ENCODE data around the gene PPP1R7. TPM values are rescaled to one million over a fixed set of nuclear protein-coding genes. Genes with fewer than 3 reads are reported as not detected.

The PPP1R7 gene
- total RNA-seq, 1 donor from 2014 or later: 49.9 TPM

GRCh38 chr2:241223211-241224017 lies 73.1 kb downstream of the PPP1R7 start:
- H3K4me3 Mint-ChIP-seq (ENCODE audit: low read depth): no peak overlapping the region
- peak overlapping the region; percentile 70 for H3K27ac Mint-ChIP-seq
- DNase-seq (ENCODE audit: low spot score, unreplicated experiment): no peak
- no peaks in the 10 kb centered on the region for H3K9me3 Mint-ChIP-seq (ENCODE audit: low read depth)
- H3K4me1 Mint-ChIP-seq (ENCODE audit: low read depth): peaks cover 10% of the 10 kb centered on the region
- peaks cover 11% of the 10 kb centered on the region for H3K27me3 Mint-ChIP-seq
- TF ChIP-seq, protein P1, sequence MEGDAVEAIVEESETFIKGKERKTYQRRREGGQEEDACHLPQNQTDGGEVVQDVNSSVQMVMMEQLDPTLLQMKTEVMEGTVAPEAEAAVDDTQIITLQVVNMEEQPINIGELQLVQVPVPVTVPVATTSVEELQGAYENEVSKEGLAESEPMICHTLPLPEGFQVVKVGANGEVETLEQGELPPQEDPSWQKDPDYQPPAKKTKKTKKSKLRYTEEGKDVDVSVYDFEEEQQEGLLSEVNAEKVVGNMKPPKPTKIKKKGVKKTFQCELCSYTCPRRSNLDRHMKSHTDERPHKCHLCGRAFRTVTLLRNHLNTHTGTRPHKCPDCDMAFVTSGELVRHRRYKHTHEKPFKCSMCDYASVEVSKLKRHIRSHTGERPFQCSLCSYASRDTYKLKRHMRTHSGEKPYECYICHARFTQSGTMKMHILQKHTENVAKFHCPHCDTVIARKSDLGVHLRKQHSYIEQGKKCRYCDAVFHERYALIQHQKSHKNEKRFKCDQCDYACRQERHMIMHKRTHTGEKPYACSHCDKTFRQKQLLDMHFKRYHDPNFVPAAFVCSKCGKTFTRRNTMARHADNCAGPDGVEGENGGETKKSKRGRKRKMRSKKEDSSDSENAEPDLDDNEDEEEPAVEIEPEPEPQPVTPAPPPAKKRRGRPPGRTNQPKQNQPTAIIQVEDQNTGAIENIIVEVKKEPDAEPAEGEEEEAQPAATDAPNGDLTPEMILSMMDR (IDR thresholded peaks at IDR 0.05; ENCODE audit: unreplicated experiment): no peak
- peaks cover 3% of the 10 kb centered on the region for H3K36me3 Mint-ChIP-seq (ENCODE audit: insufficient read depth)

GRCh38 chr2:241224018-241224850 lies 74.0 kb downstream of the PPP1R7 start:
- H3K9me3 Mint-ChIP-seq (ENCODE audit: low read depth): no peaks in the 10 kb centered on the region
- H3K4me1 Mint-ChIP-seq (ENCODE audit: low read depth): peaks cover 3% of the 10 kb centered on the region
- H3K27ac Mint-ChIP-seq: peak overlapping the region; percentile 84
- TF ChIP-seq, protein P1 (IDR thresholded peaks at IDR 0.05; ENCODE audit: unreplicated experiment): no peak
- H3K27me3 Mint-ChIP-seq: peaks cover 4% of the 10 kb centered on the region
- peaks cover 6% of the 10 kb centered on the region for H3K36me3 Mint-ChIP-seq (ENCODE audit: insufficient read depth)
- H3K4me3 Mint-ChIP-seq (ENCODE audit: low read depth): no peak overlapping the region
- DNase-seq (ENCODE audit: low spot score, unreplicated experiment): no peak

- Mint-ChIP-seq H3K27me3 (peaks cover 2% of the 10 kb centered on the region), H3K36me3 (ENCODE audit: insufficient read depth) (peaks cover 8% of the 10 kb centered on the region), H3K9me3 (ENCODE audit: low read depth) (no peaks in the 10 kb centered on the region), H3K4me1 (ENCODE audit: low read depth) (peaks cover 2% of the 10 kb centered on the region), H3K27ac (peak overlapping the region; percentile 84), H3K4me3 (ENCODE audit: low read depth) (no peak overlapping the region)
- TF ChIP-seq, protein P1 (IDR thresholded peaks at IDR 0.05; ENCODE audit: unreplicated experiment): no peak
- DNase-seq (ENCODE audit: low spot score, unreplicated experiment): no peak
These were observed 74.7 kb downstream of the PPP1R7 start for GRCh38 chr2:241224851-241225438.

GRCh38 chr2:241225545-241225944 lies 75.3 kb downstream of the PPP1R7 start:
- Mint-ChIP-seq H3K27ac (no peak overlapping the region), H3K4me3 (ENCODE audit: low read depth) (no peak overlapping the region), H3K4me1 (ENCODE audit: low read depth) (peaks cover 2% of the 10 kb centered on the region), H3K9me3 (ENCODE audit: low read depth) (no peaks in the 10 kb centered on the region), H3K36me3 (ENCODE audit: insufficient read depth) (peaks cover 8% of the 10 kb centered on the region), H3K27me3 (no peaks in the 10 kb centered on the region)
- no peak for DNase-seq (ENCODE audit: low spot score, unreplicated experiment)
- TF ChIP-seq, protein P1 (IDR thresholded peaks at IDR 0.05; ENCODE audit: unreplicated experiment): no peak

GRCh38 chr2:241225983-241226382 lies 75.7 kb downstream of the PPP1R7 start:
- H3K36me3 Mint-ChIP-seq (ENCODE audit: insufficient read depth): peaks cover 9% of the 10 kb centered on the region
- TF ChIP-seq, protein P1 (IDR thresholded peaks at IDR 0.05; ENCODE audit: unreplicated experiment): no peak
- no peaks in the 10 kb centered on the region for H3K27me3 Mint-ChIP-seq
- peaks cover 2% of the 10 kb centered on the region for H3K4me1 Mint-ChIP-seq (ENCODE audit: low read depth)
- H3K9me3 Mint-ChIP-seq (ENCODE audit: low read depth): no peaks in the 10 kb centered on the region
- no peak overlapping the region for H3K4me3 Mint-ChIP-seq (ENCODE audit: low read depth)
- no peak overlapping the region for H3K27ac Mint-ChIP-seq
- no peak for DNase-seq (ENCODE audit: low spot score, unreplicated experiment)

Data from progenitor cell of endocrine pancreas (in vitro differentiated cells).